H7 (cell line): ENCODE measurements around the gene MCMBP. TPM values are rescaled to one million over a fixed set of nuclear protein-coding genes. Genes with fewer than 3 reads are reported as not detected.

Experiments used
- DNase-seq: peaks from one replicate; pipeline ENCODE4 v3.0.0; 2012
- H3K27me3 ChIP-seq: 2 replicates; pipeline ENCODE4 v1.6.0; 2011; ENCODE audit warnings: mild to moderate bottlenecking, low read length; ENCODE audit not compliant: control insufficient read depth, insufficient read depth
- H3K36me3 ChIP-seq: replicated peaks from 2 replicates; pipeline ENCODE4 v1.5.1; 2011; ENCODE audit warnings: low read length; ENCODE audit not compliant: control insufficient read depth, insufficient read depth
- H3K4me3 ChIP-seq: 2 replicates; pipeline ENCODE4 v1.5.1; 2011; ENCODE audit warnings: low read depth, mild to moderate bottlenecking, control low read depth, low read length, moderate library complexity; ENCODE audit not compliant: insufficient read depth
- total RNA-seq: library from RNA; depleted of rRNA; stranded (reverse); fragments of >200 nt; shearing (Covaris generic); gene quantifications from 2 replicates; pipeline ENCODE4 v1.2.3, GENCODE V29; 2014

The MCMBP gene
- total RNA-seq, 1 experiment from 2014 or later: 82.8 TPM

DNA sequence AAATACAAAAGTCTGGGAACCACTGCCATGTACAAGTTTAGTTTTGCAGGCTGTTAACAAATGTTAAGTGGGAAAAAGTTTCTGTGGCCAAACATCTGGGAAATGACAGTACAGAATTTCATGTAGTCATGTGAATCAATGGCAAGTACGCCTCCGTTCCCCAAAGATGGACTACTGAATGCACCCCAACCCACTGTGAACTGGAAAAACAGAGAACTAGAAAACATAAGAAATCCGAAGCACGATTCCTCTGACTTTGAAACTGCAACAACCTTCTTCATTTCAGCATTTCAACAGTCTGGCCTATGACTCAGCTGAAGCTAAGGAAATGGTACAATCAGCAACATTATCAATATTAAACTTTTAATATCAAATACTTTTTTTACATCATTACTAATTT, 41.8 kb downstream of the MCMBP start:
- Histone ChIP-seq H3K27me3 (no peaks in the 10 kb centered on the region), H3K36me3 (peaks cover 27% of the 10 kb centered on the region), H3K4me3 (no peak overlapping the region)
- no peak for DNase-seq

GRCh38 chr10:119829429-119829828, 43.2 kb downstream of the MCMBP start:
- no peak for DNase-seq
- Histone ChIP-seq H3K36me3 (peaks cover 26% of the 10 kb centered on the region), H3K27me3 (no peaks in the 10 kb centered on the region), H3K4me3 (no peak overlapping the region)

- Histone ChIP-seq H3K36me3 (peaks cover 31% of the 10 kb centered on the region), H3K27me3 (no peaks in the 10 kb centered on the region)
- no peak for DNase-seq
Measured at GRCh38 chr10:119827430-119827829, 45.2 kb downstream of the MCMBP start.

GRCh38 chr10:119826771-119827170, 45.9 kb downstream of the MCMBP start:
- Histone ChIP-seq H3K4me3 (no peak overlapping the region), H3K27me3 (no peaks in the 10 kb centered on the region), H3K36me3 (peaks cover 30% of the 10 kb centered on the region)
- DNase-seq: no peak

More at GRCh38 chr10:119827430-119827829, 45.2 kb downstream of the MCMBP start:
- H3K4me3 ChIP-seq: no peak overlapping the region

DNA sequence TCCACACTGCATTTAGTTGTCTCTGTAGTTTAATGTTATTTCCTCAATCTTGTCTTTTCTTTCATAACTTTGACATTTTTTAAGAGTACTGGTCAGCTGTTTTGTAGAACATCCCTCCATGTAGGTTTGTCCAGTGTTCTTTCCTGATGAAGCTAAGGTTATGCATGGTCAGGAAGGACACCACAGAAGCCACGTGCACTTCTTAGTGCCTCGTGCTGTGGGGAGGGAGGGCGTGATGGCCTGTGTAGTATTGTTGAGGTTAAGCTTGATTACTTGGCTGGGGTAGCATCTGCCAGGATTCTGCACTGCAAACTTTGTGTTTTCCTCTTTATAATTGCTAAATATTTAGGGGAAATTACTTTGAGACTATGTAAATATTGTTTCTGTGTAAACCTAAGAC, 48.3 kb downstream of the MCMBP start:
- H3K36me3 ChIP-seq: peaks cover 21% of the 10 kb centered on the region
- no peak for DNase-seq
- no peaks in the 10 kb centered on the region for H3K27me3 ChIP-seq
- no peak overlapping the region for H3K4me3 ChIP-seq

GRCh38 chr10:119821182-119821581, 51.5 kb downstream of the MCMBP start:
- H3K4me3 ChIP-seq: peak overlapping the region; percentile 2; the same call in 1 of the 2 replicates
- no peak for DNase-seq
- H3K36me3 ChIP-seq: peaks cover 9% of the 10 kb centered on the region
- no peaks in the 10 kb centered on the region for H3K27me3 ChIP-seq

DNA sequence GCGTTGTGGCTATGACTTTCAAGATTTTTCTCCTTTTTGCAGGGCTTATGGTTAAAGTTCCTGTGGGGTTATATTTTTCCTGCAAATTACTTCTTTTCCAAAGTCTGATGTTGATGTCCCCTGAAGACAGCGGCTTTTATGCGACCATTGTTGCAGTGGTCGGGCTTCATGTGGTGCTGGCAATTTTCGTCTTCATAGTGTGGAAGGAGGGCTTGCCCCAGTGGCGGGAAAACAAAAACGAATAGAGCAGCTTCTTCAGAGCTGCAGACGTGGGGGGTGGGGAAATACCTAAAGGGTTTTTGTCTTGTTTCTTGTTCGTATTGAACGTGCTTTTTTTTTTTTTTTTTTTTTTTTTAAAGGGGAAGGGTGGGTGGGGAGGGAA, 53.8 kb downstream of the MCMBP start:
- Histone ChIP-seq H3K36me3 (peaks cover 5% of the 10 kb centered on the region), H3K27me3 (no peaks in the 10 kb centered on the region), H3K4me3 (peak overlapping the region; percentile 62)
- peak; percentile 61 for DNase-seq

GRCh38 chr10:119817991-119818888, 54.4 kb downstream of the MCMBP start:
- Histone ChIP-seq H3K4me3 (peak overlapping the region; percentile 62), H3K27me3 (no peaks in the 10 kb centered on the region), H3K36me3 (peaks cover 4% of the 10 kb centered on the region)
- DNase-seq: peak; percentile 94

DNA sequence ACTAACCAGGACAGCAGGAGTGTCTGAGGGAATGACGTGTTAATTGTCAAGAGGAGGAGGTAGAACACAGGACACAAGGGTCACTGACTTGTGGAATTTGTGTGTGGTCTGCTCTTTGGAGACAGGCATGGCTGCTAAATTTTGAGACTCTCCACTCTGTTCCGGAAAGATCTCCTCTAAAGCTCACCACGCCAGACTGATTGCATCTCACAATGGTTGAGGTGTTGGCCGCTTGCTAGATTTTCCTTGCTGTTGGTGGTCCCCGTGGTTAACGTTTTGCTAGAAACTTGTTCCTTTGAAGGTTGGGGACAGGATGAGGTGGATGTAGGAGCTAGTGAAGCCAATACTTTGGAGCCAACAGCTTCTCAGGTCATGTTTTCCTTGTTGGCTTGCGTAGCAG, 57.0 kb downstream of the MCMBP start:
- no peak overlapping the region for H3K4me3 ChIP-seq
- no peaks in the 10 kb centered on the region for H3K27me3 ChIP-seq
- no peaks in the 10 kb centered on the region for H3K36me3 ChIP-seq
- DNase-seq: no peak

DNA sequence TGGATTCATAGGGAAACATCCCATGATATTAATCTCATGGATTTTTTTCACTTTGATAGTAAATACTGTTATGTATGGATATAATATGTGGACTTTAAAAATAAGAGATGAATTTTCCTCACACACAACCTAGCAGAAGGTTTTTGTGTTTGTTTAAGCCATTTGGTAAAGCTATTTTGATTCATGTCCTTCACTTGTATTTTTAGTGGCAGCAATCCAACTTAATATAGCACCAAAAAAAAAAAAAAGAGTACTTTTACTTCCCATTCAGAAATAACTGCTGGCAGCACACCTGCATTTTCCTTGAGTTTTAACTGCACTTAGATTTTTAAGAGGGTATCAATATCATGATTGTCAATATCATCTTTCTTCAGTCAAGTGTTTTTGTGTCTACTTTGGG, 60.0 kb downstream of the MCMBP start:
- Histone ChIP-seq H3K4me3 (no peak overlapping the region), H3K36me3 (no peaks in the 10 kb centered on the region), H3K27me3 (no peaks in the 10 kb centered on the region)
- no peak for DNase-seq

DNA sequence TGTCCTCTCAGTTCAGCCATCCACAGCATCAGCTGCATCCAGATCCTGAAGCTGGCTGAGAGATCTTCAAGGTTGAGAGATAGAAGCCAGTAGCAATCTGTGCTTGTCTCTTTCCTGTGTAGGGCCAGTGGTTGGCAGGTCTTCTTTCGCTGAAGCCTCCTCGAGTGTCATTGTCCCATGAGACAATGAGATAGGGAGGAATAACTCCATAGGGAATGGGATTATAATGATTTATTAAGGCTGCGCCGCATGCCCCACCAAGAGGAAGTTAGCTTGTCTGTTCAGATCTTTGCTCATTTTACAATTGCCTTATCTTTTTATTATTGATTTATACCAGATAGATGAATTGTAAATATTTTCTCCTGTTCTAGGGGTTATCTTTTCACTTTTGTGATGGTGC, 61.5 kb downstream of the MCMBP start:
- no peaks in the 10 kb centered on the region for H3K27me3 ChIP-seq
- no peak for DNase-seq
- no peak overlapping the region for H3K4me3 ChIP-seq
- H3K36me3 ChIP-seq: no peaks in the 10 kb centered on the region

DNA sequence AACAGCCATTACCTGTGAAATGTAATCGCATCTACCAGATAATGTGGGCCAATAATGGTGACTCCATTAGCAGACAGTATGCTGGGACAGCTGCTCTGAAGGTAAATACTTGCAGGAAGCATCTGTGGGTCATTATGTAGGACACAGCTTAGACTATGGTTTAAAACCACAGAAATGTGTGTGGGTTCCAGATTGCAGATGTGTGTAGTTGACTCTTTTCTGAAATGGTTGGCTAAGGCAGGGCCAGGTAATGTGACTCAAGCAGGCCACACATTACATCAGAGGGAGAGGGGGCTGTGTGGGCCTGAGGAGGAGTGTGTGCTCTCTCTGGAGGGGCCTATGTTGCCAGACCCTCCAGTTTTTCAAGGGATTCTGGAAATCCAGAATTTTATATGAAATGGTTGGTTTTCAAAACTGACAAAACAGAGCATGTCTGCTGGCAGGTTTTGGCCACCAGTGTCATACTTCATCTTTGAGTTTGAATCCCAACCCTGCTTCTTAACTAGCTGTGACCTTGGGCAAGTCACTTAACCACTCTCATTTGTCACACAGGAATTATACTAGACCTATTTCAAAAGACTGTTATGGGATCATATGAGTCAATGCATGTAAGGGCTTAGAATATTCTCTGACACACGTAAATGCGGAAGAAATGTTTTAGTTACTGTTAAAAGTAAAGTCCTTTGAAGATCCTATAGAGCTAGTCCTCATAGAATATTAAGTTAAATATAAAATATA, 64.5 kb downstream of the MCMBP start:
- Histone ChIP-seq H3K36me3 (no peaks in the 10 kb centered on the region), H3K4me3 (no peak overlapping the region), H3K27me3 (no peaks in the 10 kb centered on the region)
- no peak for DNase-seq

GRCh38 chr10:119806334-119807130, 66.1 kb downstream of the MCMBP start:
- no peak overlapping the region for H3K4me3 ChIP-seq
- H3K27me3 ChIP-seq: no peaks in the 10 kb centered on the region
- peak; percentile 19 for DNase-seq
- H3K36me3 ChIP-seq: no peaks in the 10 kb centered on the region

GRCh38 chr10:119805702-119806230, 66.9 kb downstream of the MCMBP start:
- H3K36me3 ChIP-seq: no peaks in the 10 kb centered on the region
- no peaks in the 10 kb centered on the region for H3K27me3 ChIP-seq
- DNase-seq: no peak
- H3K4me3 ChIP-seq: no peak overlapping the region
